Activated CD8-positive, alpha-beta T cell treated with anti-CD3 and anti-CD28 coated beads for 36 hours (primary cell): Measurements from ENCODE around the gene ST3GAL3. TPM values are rescaled to one million over a fixed set of nuclear protein-coding genes. Genes with fewer than 3 reads are reported as not detected.

ENCODE experiments used
- ATAC-seq: fragments of 200-7000 bp; cut with Tn5 transposase; one replicate; pipeline ENCODE4 v1.10.0; 2021; ENCODE audit warnings: mild to moderate bottlenecking, moderate library complexity
- CTCF ChIA-PET: fragments of 350-600 bp; sonication (Branson Sonifier 250); formaldehyde crosslinking; loops from one replicate; lab custom pipeline; 2021; ENCODE audit warnings: antibody characterized with exemption; lab: Charles Lee
- POLR2A ChIA-PET: fragments of 350-600 bp; sonication (Branson Sonifier 250); formaldehyde crosslinking; loops from one replicate; lab custom pipeline; 2021; ENCODE audit warnings: antibody characterized with exemption; lab: Charles Lee
- DNase-seq: peaks from one replicate; pipeline ENCODE4 v3.0.0-alpha.2; 2020
- H3K27ac Mint-ChIP-seq: one replicate; pipeline ENCODE4 v1.8.0; 2021; ENCODE audit warnings: mild to moderate bottlenecking, mixed read lengths
- H3K27me3 Mint-ChIP-seq: one replicate; pipeline ENCODE4 v1.8.0; 2021; ENCODE audit warnings: mixed read lengths
- H3K36me3 Mint-ChIP-seq: one replicate; pipeline ENCODE4 v1.8.0; 2021; ENCODE audit warnings: low read depth, mixed read lengths
- H3K4me1 Mint-ChIP-seq: one replicate; pipeline ENCODE4 v1.8.0; 2021; ENCODE audit warnings: low read depth, mixed read lengths
- H3K4me3 Mint-ChIP-seq: one replicate; pipeline ENCODE4 v1.8.0; 2021; ENCODE audit warnings: mild to moderate bottlenecking, moderate library complexity, mixed read lengths
- H3K9me3 Mint-ChIP-seq: one replicate; pipeline ENCODE4 v1.8.0; 2021; ENCODE audit warnings: mixed read lengths
- CTCF ChIP-seq: fragments of 200-600 bp; IDR thresholded peaks from one replicate; pipeline ENCODE4 v1.8.0; 2022; ENCODE audit warnings: antibody characterized with exemption, mild to moderate bottlenecking
- intact Hi-C: fragments of 100-400 bp; cut with micrococcal nuclease; formaldehyde crosslinking; loops from one replicate; pipeline ENCODE4 v1.10.0; 2022
- total RNA-seq, 2 experiments: library from RNA; stranded (reverse); gene quantifications; one replicate each; pipeline ENCODE4 v1.2.3, GENCODE V29; 2021

ST3GAL3 gene
- 10 to 100 TPM; 14.5 to 20.0 TPM for total RNA-seq

- Mint-ChIP-seq H3K27me3 (no peaks in the 10 kb centered on the region), H3K27ac (peak within 1 kb of the TSS; percentile 88), H3K36me3 (peaks cover 34% of the 10 kb centered on the region), H3K4me1 (peaks cover 33% of the 10 kb centered on the region), H3K4me3 (peak within 1 kb of the TSS; percentile 81), H3K9me3 (no peaks in the 10 kb centered on the region)
- ChIA-PET POLR2A (interaction anchor here (0.6 to 3.6 kb wide), 11 partner anchors 11 to 243 kb away, joined by 3 to 24 read pairs (median 4); partner anchors contain the start of gene KDM4A), CTCF (interaction anchor here (0.6 to 1.7 kb wide), 8 partner anchors 10 to 341 kb away, joined by 3 to 6 read pairs (median 3); no protein-coding TSS in a partner anchor)
- peak; percentile 94 for DNase-seq
- TF ChIP-seq CTCF = no peak
- peak; percentile 98 for ATAC-seq
- intact Hi-C loops = no loop called here
Observed at GRCh38 chr1:43707190-43708001, at the start of gene ST3GAL3. ST3GAL3 (plus strand) TSS chr1:43707536; CDS start chr1:43736263, 28,727 bp downstream.

- no peak for TF ChIP-seq CTCF
- DNase-seq = no peak
- Mint-ChIP-seq H3K27ac (no peak overlapping the region), H3K4me3 (no peak overlapping the region), H3K36me3 (peaks cover 49% of the 10 kb centered on the region), H3K27me3 (no peaks in the 10 kb centered on the region), H3K9me3 (no peaks in the 10 kb centered on the region), H3K4me1 (peaks cover 8% of the 10 kb centered on the region)
- POLR2A ChIA-PET = interaction anchor here (1.7 to 2.2 kb wide), 2 partner anchors 8 to 9 kb away, joined by 5 to 10 read pairs; partner anchors contain the start of gene KDM4A
- no peak for ATAC-seq
- CTCF ChIA-PET = no interaction called here
- intact Hi-C loops = no loop called here
Observed at GRCh38 chr1:43659212-43660166, 47.8 kb upstream of the ST3GAL3 start.

GRCh38 chr1:43660355-43660754, 47.0 kb upstream of the ST3GAL3 start:
- DNase-seq (no peak), ATAC-seq (no peak)
- H3K36me3 Mint-ChIP-seq = peaks cover 45% of the 10 kb centered on the region
- POLR2A ChIA-PET = interaction anchor here (2.2 kb wide), 1 partner anchor 10 kb away, joined by 10 read pairs; the partner anchor contains the start of gene KDM4A
- intact Hi-C loops = no loop called here
- H3K4me1 Mint-ChIP-seq = peaks cover 10% of the 10 kb centered on the region
- H3K9me3 Mint-ChIP-seq = no peaks in the 10 kb centered on the region
- no peaks in the 10 kb centered on the region for H3K27me3 Mint-ChIP-seq
- no peak overlapping the region for H3K4me3 Mint-ChIP-seq
- no peak overlapping the region for H3K27ac Mint-ChIP-seq
- no peak for TF ChIP-seq CTCF
- CTCF ChIA-PET = no interaction called here

- Mint-ChIP-seq H3K4me3 (no peak overlapping the region), H3K27ac (peak overlapping the region; percentile 58), H3K27me3 (no peaks in the 10 kb centered on the region), H3K4me1 (peaks cover 12% of the 10 kb centered on the region), H3K36me3 (peaks cover 67% of the 10 kb centered on the region), H3K9me3 (no peaks in the 10 kb centered on the region)
- intact Hi-C loops = no loop called here
- TF ChIP-seq CTCF = no peak
- ChIA-PET CTCF (interaction anchor here (1.7 kb wide), 1 partner anchor 10 kb away, joined by 5 read pairs; no protein-coding TSS in a partner anchor), POLR2A (interaction anchor here (1.0 to 4.6 kb wide), 4 partner anchors 13 to 134 kb away, joined by 3 to 23 read pairs (median 3); partner anchors contain the start of genes KDM4A and PTPRF)
- ATAC-seq (peak; percentile 37), DNase-seq (peak; percentile 7)
Observed at GRCh38 chr1:43664369-43664768, 43.0 kb upstream of the ST3GAL3 start.
